ENCODE measurements around the gene RNF166. TPM values are rescaled to one million over a fixed set of nuclear protein-coding genes. Genes with fewer than 3 reads are reported as not detected.

RNF166 gene
- total RNA-seq, 2 experiments from 2014 or later: 80.7 to 82.4 TPM

- no peaks in the 10 kb centered on the region for H3K27me3 Mint-ChIP-seq
- ChIA-PET CTCF (no interaction called here), POLR2A (interaction anchor here (1.3 to 5.5 kb wide), 5 partner anchors 8 to 30 kb away, joined by 3 to 28 read pairs (median 6); partner anchors contain the start of gene IL17C)
- peaks cover 17% of the 10 kb centered on the region for H3K4me1 Mint-ChIP-seq (ENCODE audit: low read depth)
- no peak for DNase-seq
- peak overlapping the region; percentile 87 for H3K4me3 Mint-ChIP-seq
- H3K27ac Mint-ChIP-seq: peak overlapping the region; percentile 85
- H3K36me3 Mint-ChIP-seq (ENCODE audit: low read depth): peaks cover 21% of the 10 kb centered on the region
- intact Hi-C loops (cut with micrococcal nuclease): no loop called here
- TF ChIP-seq CTCF (IDR thresholded peaks at IDR 0.05): no peak
- ATAC-seq: no peak
- H3K9me3 Mint-ChIP-seq: no peaks in the 10 kb centered on the region
Observed at GRCh38 chr16:88649195-88649923, 56.8 kb downstream of the RNF166 start.

GRCh38 chr16:88647178-88648070 is 58.8 kb downstream of the RNF166 start:
- no peak for DNase-seq
- ChIA-PET POLR2A (interaction anchor here (0.8 to 5.5 kb wide), 4 partner anchors 8 to 34 kb away, joined by 3 to 28 read pairs (median 8); partner anchors contain the start of gene IL17C), CTCF (interaction anchor here (1.2 kb wide), 1 partner anchor 14 kb away, joined by 3 read pairs; no protein-coding TSS in a partner anchor)
- intact Hi-C loops (cut with micrococcal nuclease): no loop called here
- no peak for TF ChIP-seq CTCF (IDR thresholded peaks at IDR 0.05)
- Mint-ChIP-seq H3K27me3 (no peaks in the 10 kb centered on the region), H3K9me3 (no peaks in the 10 kb centered on the region), H3K4me1 (ENCODE audit: low read depth) (peaks cover 17% of the 10 kb centered on the region), H3K36me3 (ENCODE audit: low read depth) (peaks cover 23% of the 10 kb centered on the region), H3K27ac (no peak overlapping the region), H3K4me3 (no peak overlapping the region)
- ATAC-seq: no peak

Small RNA genes within 50 kb of the gene (microRNA-seq; reads per million reads assigned to microRNA genes)
- not detected for gene MIR4722 (ENCODE audit: borderline microRNAs expressed, borderline replicate concordance)

Other genes with a start within 250 kb of the RNF166 start
- gene ZC3H18, start 136.0 kb downstream of the RNF166 start, total RNA-seq: 10 to 100 TPM; 67.7 to 73.5 TPM
- gene IL17C, start 67.8 kb downstream of the RNF166 start, total RNA-seq: under 1 TPM in 1 of 2 experiments, not detected in 1; 0.31 TPM
- 100 to 1,000 TPM; 230 to 236 TPM for gene CYBA, start 55.4 kb downstream of the RNF166 start, total RNA-seq
- 10 to 100 TPM; 83.1 to 89.9 TPM for gene MVD, start 43.3 kb downstream of the RNF166 start, total RNA-seq
- gene SNAI3, start 19.9 kb downstream of the RNF166 start, total RNA-seq: 1 to 10 TPM; 5.2 to 5.3 TPM
- 10 to 100 TPM; 37.1 to 37.8 TPM for gene CTU2, start 95 bp upstream of the RNF166 start, total RNA-seq
- 10 to 100 TPM; 87.7 to 91.8 TPM for gene PIEZO1, start 78.8 kb upstream of the RNF166 start, total RNA-seq
- gene CDT1, start 97.4 kb upstream of the RNF166 start, total RNA-seq: 100 to 1,000 TPM; 180 to 182 TPM
- gene APRT, start 105.5 kb upstream of the RNF166 start, total RNA-seq: 100 to 1,000 TPM; 236 to 240 TPM
- 10 to 100 TPM; 24.5 to 25.4 TPM for gene GALNS, start 150.5 kb upstream of the RNF166 start, total RNA-seq
- gene TRAPPC2L, start 150.7 kb upstream of the RNF166 start, total RNA-seq: 10 to 100 TPM; 56.4 to 61.9 TPM
- not detected for gene PABPN1L, start 160.3 kb upstream of the RNF166 start, total RNA-seq